HL-60 (cell line): ENCODE measurements around the gene TSC22D4.
A peak's percentile ranks its signal among the peaks of the same experiment; 100 is the strongest.

Experiments used
- DNase-seq, 2 experiments: peaks; one replicate each; pipeline ENCODE4 v3.0.0-alpha.2; 2010 to 2020; ENCODE audit warnings: low read depth in 1 of 2, low spot score in 1 of 2
- H3K27ac ChIP-seq: fragments of 250-450 bp; sonication (Bioruptor Pico); replicated peaks from 2 replicates; pipeline ENCODE4 v1.5.1; 2020; ENCODE audit warnings: mild to moderate bottlenecking, moderate library complexity
- H3K27me3 ChIP-seq: fragments of 250-450 bp; sonication (Bioruptor Pico); 2 replicates; pipeline ENCODE4 v1.5.1; 2021; ENCODE audit warnings: mild to moderate bottlenecking, moderate library complexity; ENCODE audit not compliant: insufficient read depth, poor library complexity, severe bottlenecking
- H3K4me3 ChIP-seq: replicated peaks from 2 replicates; pipeline ENCODE4 v1.5.1; 2011; ENCODE audit warnings: mild to moderate bottlenecking, control low read depth, low read length; ENCODE audit not compliant: insufficient read depth
- GABPA ChIP-seq: IDR thresholded peaks from 2 replicates; pipeline ENCODE4 v1.6.1; 2012; ENCODE audit warnings: low read depth
- POLR2AphosphoS5 ChIP-seq: IDR thresholded peaks from 2 replicates; pipeline ENCODE4 v1.6.1; 2012; ENCODE audit warnings: low read depth
- REST ChIP-seq: IDR thresholded peaks from 2 replicates; pipeline ENCODE4 v1.6.1; 2012; ENCODE audit warnings: low read depth; ENCODE audit not compliant: insufficient replicate concordance
- SPI1 ChIP-seq: IDR thresholded peaks from 2 replicates; pipeline ENCODE4 v1.6.1; 2012; ENCODE audit warnings: low read depth, mild to moderate bottlenecking, borderline replicate concordance
- TF ChIP-seq, protein P1 (sequence below): IDR thresholded peaks from one replicate; pipeline ENCODE4 v1.5.1; 2011; ENCODE audit warnings: low read length, control low read depth, inconsistent platforms; ENCODE audit not compliant: insufficient read depth

Gene TSC22D4

GRCh38 chr7:100427762-100428198 lies 51.2 kb downstream of the TSC22D4 start:
- H3K4me3 ChIP-seq = no peak overlapping the region
- H3K27me3 ChIP-seq = no peaks in the 10 kb centered on the region
- peak overlapping the region; percentile 98 for H3K27ac ChIP-seq
- TF ChIP-seq, protein P1, sequence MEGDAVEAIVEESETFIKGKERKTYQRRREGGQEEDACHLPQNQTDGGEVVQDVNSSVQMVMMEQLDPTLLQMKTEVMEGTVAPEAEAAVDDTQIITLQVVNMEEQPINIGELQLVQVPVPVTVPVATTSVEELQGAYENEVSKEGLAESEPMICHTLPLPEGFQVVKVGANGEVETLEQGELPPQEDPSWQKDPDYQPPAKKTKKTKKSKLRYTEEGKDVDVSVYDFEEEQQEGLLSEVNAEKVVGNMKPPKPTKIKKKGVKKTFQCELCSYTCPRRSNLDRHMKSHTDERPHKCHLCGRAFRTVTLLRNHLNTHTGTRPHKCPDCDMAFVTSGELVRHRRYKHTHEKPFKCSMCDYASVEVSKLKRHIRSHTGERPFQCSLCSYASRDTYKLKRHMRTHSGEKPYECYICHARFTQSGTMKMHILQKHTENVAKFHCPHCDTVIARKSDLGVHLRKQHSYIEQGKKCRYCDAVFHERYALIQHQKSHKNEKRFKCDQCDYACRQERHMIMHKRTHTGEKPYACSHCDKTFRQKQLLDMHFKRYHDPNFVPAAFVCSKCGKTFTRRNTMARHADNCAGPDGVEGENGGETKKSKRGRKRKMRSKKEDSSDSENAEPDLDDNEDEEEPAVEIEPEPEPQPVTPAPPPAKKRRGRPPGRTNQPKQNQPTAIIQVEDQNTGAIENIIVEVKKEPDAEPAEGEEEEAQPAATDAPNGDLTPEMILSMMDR = no peak
- TF ChIP-seq POLR2AphosphoS5 (no peak), GABPA (no peak), SPI1 (no peak), REST (no peak)
- DNase-seq = no peak

GRCh38 chr7:100426516-100426915 lies 52.5 kb downstream of the TSC22D4 start:
- no peak for TF ChIP-seq SPI1
- no peak for TF ChIP-seq POLR2AphosphoS5
- TF ChIP-seq REST = no peak
- DNase-seq = no peak
- no peak overlapping the region for H3K27ac ChIP-seq
- no peak overlapping the region for H3K4me3 ChIP-seq
- no peaks in the 10 kb centered on the region for H3K27me3 ChIP-seq

- Histone ChIP-seq H3K27ac (no peak overlapping the region), H3K27me3 (no peaks in the 10 kb centered on the region), H3K4me3 (no peak overlapping the region)
- DNase-seq = no peak
- TF ChIP-seq GABPA (no peak), POLR2AphosphoS5 (no peak), REST (no peak), SPI1 (no peak)
- TF ChIP-seq, protein P1 = no peak
Measured at GRCh38 chr7:100425347-100425746, 53.7 kb downstream of the TSC22D4 start.

GRCh38 chr7:100423315-100423714 lies 55.7 kb downstream of the TSC22D4 start:
- Histone ChIP-seq H3K4me3 (no peak overlapping the region), H3K27ac (no peak overlapping the region), H3K27me3 (no peaks in the 10 kb centered on the region)
- TF ChIP-seq SPI1 = no peak
- DNase-seq = no peak
